ENCODE measurements around the gene HNRNPAB.
"Not testable (repeated sequence)": the region's sequence is repeated elsewhere in the genome, so short reads cannot be mapped to it uniquely, and the experiment has no call there.

HNRNPAB gene

GRCh38 chr5:178247481-178248456 is 43.4 kb downstream of the HNRNPAB start:
- no peak for DNase-seq

GRCh38 chr5:178248750-178249149 is 44.4 kb downstream of the HNRNPAB start:
- DNase-seq = no peak

GRCh38 chr5:178249191-178249989 is 45.1 kb downstream of the HNRNPAB start:
- no peak for DNase-seq

GRCh38 chr5:178250263-178250662 is 45.9 kb downstream of the HNRNPAB start:
- DNase-seq = no peak

GRCh38 chr5:178252258-178252657 is 47.9 kb downstream of the HNRNPAB start:
- no peak for DNase-seq

- not testable (repeated sequence) for DNase-seq
These were observed 49.3 kb downstream of the HNRNPAB start for GRCh38 chr5:178253632-178254031.

GRCh38 chr5:178256746-178257145 is 52.4 kb downstream of the HNRNPAB start:
- DNase-seq = no peak

GRCh38 chr5:178257650-178258049 is 53.3 kb downstream of the HNRNPAB start:
- DNase-seq = no peak

GRCh38 chr5:178259623-178260536 is 55.5 kb downstream of the HNRNPAB start:
- no peak for DNase-seq

All from NCI-H526 treated with DMSO at 0.1 percent for 48 hours (cell line).